A549 treated with CpdA at 1 μM for 4 hours (cell line): Measurements from ENCODE around the gene ZSCAN22. TPM values are rescaled to one million over a fixed set of nuclear protein-coding genes. Genes with fewer than 3 reads are reported as not detected.

Experiments used
- total RNA-seq: library from RNA; stranded (reverse); fragments of 200-300 nt; extraction: Qiagen RNA extraction; gene quantifications from 5 replicates; pipeline ENCODE4 v1.2.3, GENCODE V29; 2022; ENCODE audit warnings: low read depth

The ZSCAN22 gene
- total RNA-seq: 2.4 to 3.2 TPM (median 2.8 TPM) in 5 replicates

GRCh38 chr19:58326914-58327726 is at the start of gene ZSCAN22:
Gene ZSCAN22, plus strand, starts transcription at chr19:58326994. Its CDS starts 7,809 bp downstream, at chr19:58334803.

GRCh38 chr19:58278541-58279041 is 48.2 kb upstream of the ZSCAN22 start, which contains the start of gene ZNF8:
Gene ZNF8, plus strand, starts transcription at chr19:58278955. Its CDS starts 127 bp downstream, at chr19:58279082.

GRCh38 chr19:58305065-58305931 is 21.5 kb upstream of the ZSCAN22 start, which contains the start of gene ERVK3-1:
Gene ERVK3-1, plus strand, starts transcription at chr19:58305377. Its CDS starts 6,792 bp downstream, at chr19:58312169.

GRCh38 chr19:58352760-58353671 is 26.2 kb downstream of the ZSCAN22 start, which contains the start of gene A1BG:
Gene A1BG, minus strand, starts transcription at chr19:58353492. Its CDS starts 55 bp downstream, at chr19:58353437.

GRCh38 chr19:58362272-58362994 is 35.6 kb downstream of the ZSCAN22 start, which contains the start of gene ZNF497:
Gene ZNF497, minus strand, starts transcription at chr19:58362751. Its CDS starts 5,116 bp downstream, at chr19:58357635.

GRCh38 chr19:58380662-58381459 is 54.1 kb downstream of the ZSCAN22 start, which contains the start of gene ZNF837:
Gene ZNF837, minus strand, starts transcription at chr19:58381030. Its CDS starts 11,698 bp downstream, at chr19:58369332.

GRCh38 chr19:58386576-58387337 is 60.0 kb downstream of the ZSCAN22 start, which contains the start of gene RPS5:
Gene RPS5, plus strand, starts transcription at chr19:58387269. Its CDS starts 869 bp downstream, at chr19:58388138.

Other genes with a start within 250 kb of the ZSCAN22 start
- gene ZSCAN18, start 228.8 kb upstream of the ZSCAN22 start, total RNA-seq: 1.1 to 3.9 TPM (median 2.8 TPM) in 5 replicates
- gene ZNF329, start 176.2 kb upstream of the ZSCAN22 start, total RNA-seq: 2.6 to 3.4 TPM (median 3.1 TPM) in 5 replicates
- 12.9 to 16.3 TPM (median 14.3 TPM) in 5 replicates for gene ZNF274, start 143.9 kb upstream of the ZSCAN22 start, total RNA-seq
- gene ZNF544, start 98.1 kb upstream of the ZSCAN22 start, total RNA-seq: 15.3 to 20.5 TPM (median 18.0 TPM) in 5 replicates
- 1.1 to 1.6 TPM (median 1.1 TPM) in 5 replicates for gene ZNF8, start 48.0 kb upstream of the ZSCAN22 start, total RNA-seq
- 94.6 to 118 TPM (median 98.3 TPM) in 5 replicates for gene ERVK3-1, start 21.6 kb upstream of the ZSCAN22 start, total RNA-seq
- 8.0 to 14.5 TPM (median 12.0 TPM) in 5 replicates for gene A1BG, start 26.5 kb downstream of the ZSCAN22 start, total RNA-seq
- gene ZNF497, start 35.8 kb downstream of the ZSCAN22 start, total RNA-seq: 0.85 to 1.9 TPM (median 1.6 TPM) in 5 replicates
- 0.99 to 1.7 TPM (median 1.5 TPM) in 5 replicates for gene ZNF837, start 54.0 kb downstream of the ZSCAN22 start, total RNA-seq
- gene RPS5, start 60.3 kb downstream of the ZSCAN22 start, total RNA-seq: 2,117 to 2,734 TPM (median 2,532 TPM) in 5 replicates
- gene RNF225, start 68.7 kb downstream of the ZSCAN22 start, total RNA-seq: 0.14 to 0.17 TPM (median 0.15 TPM) in 4 of 5 replicates, not detected in the other
- 16.6 to 19.0 TPM (median 18.6 TPM) in 5 replicates for gene ZNF584, start 81.7 kb downstream of the ZSCAN22 start, total RNA-seq
- gene ZNF132, start 113.2 kb downstream of the ZSCAN22 start, total RNA-seq: 0.08 to 0.10 TPM (median 0.09 TPM) in 3 of 5 replicates, not detected in the others
- 6.9 to 7.8 TPM (median 7.1 TPM) in 5 replicates for gene ZNF324B, start 124.6 kb downstream of the ZSCAN22 start, total RNA-seq
- 7.7 to 10.2 TPM (median 9.6 TPM) in 5 replicates for gene ZNF324, start 140.1 kb downstream of the ZSCAN22 start, total RNA-seq
- 12.2 to 14.5 TPM (median 13.4 TPM) in 5 replicates for gene ZNF446, start 149.4 kb downstream of the ZSCAN22 start, total RNA-seq
- 23.2 to 33.8 TPM (median 30.2 TPM) in 5 replicates for gene SLC27A5, start 185.0 kb downstream of the ZSCAN22 start, total RNA-seq
- gene ZBTB45, start 192.8 kb downstream of the ZSCAN22 start, total RNA-seq: 14.2 to 19.3 TPM (median 18.6 TPM) in 5 replicates
- gene TRIM28, start 217.1 kb downstream of the ZSCAN22 start, total RNA-seq: 647 to 874 TPM (median 726 TPM) in 5 replicates
- gene CHMP2A, start 228.1 kb downstream of the ZSCAN22 start, total RNA-seq: 182 to 209 TPM (median 197 TPM) in 5 replicates
- gene UBE2M, start 231.6 kb downstream of the ZSCAN22 start, total RNA-seq: 129 to 162 TPM (median 147 TPM) in 5 replicates
- 11.7 to 19.5 TPM (median 15.9 TPM) in 5 replicates for gene MZF1, start 246.3 kb downstream of the ZSCAN22 start, total RNA-seq